ENCODE data around the gene TCF7L1.
"Not testable (repeated sequence)": the region's sequence is repeated elsewhere in the genome, so short reads cannot be mapped to it uniquely, and the experiment has no call there.

TCF7L1 gene

DNA sequence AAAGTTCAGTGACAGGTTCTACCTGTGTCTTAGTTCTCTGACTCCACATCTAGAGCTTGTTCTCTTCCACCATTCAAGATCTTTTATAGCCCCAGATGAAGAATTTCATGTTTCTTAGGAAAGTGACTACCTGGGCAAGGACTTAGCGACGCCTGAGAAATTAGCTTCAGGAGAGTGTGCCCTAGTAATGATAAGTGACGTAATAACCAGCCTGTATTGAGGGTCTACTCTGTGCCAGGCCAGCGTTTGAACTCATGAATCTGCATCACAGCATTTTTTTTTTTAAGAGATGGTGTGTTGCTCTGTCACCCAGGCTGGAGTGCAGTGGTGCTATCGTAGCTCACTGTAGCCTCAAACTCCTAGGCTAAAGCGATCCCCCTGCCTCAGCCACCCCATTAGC is 51.8 kb downstream of the TCF7L1 start:
- no peak for DNase-seq (ENCODE audit: low spot score)

GRCh38 chr2:85185431-85185940 is 52.3 kb downstream of the TCF7L1 start:
- DNase-seq (ENCODE audit: low spot score): no peak

DNA sequence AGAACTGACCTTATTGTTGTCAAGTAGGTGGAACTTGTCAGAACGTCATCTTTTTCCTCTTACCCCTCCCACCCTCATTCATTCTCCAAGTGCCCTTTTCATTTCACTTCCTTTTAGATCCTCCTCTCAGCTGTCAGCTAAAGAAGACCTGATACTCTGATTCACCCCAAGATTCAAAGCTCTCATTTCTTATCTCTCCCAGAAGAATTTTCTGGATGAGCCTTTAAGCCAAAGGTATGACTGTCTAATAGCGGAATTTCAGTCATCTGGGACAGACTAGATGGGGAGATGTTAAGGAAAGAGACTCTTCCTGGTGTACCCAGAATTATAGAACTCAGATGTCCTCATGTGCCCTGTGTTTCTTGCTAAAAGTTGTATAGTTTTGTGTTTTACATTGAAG is 53.9 kb downstream of the TCF7L1 start:
- DNase-seq (ENCODE audit: low spot score): no peak

DNA sequence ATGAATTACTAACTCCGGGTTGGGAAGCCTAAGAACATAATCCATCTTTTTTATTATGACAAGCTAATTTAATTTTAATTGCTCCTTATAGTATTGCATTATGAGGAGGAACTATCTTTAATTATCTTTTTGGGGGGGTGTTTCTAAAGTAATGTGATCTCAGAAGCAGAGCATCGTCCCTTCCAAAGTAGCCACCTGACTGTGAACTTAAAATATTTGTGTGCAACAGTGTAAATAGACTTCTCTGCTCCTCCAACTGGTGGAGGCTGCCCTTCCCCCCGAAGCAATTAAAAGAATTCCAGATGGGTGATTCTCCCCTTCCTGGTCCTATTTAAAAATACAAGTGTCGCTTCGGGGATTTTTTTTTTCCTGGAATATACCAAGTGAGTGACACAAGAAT is 55.7 kb downstream of the TCF7L1 start:
- no peak for DNase-seq (ENCODE audit: low spot score)

DNA sequence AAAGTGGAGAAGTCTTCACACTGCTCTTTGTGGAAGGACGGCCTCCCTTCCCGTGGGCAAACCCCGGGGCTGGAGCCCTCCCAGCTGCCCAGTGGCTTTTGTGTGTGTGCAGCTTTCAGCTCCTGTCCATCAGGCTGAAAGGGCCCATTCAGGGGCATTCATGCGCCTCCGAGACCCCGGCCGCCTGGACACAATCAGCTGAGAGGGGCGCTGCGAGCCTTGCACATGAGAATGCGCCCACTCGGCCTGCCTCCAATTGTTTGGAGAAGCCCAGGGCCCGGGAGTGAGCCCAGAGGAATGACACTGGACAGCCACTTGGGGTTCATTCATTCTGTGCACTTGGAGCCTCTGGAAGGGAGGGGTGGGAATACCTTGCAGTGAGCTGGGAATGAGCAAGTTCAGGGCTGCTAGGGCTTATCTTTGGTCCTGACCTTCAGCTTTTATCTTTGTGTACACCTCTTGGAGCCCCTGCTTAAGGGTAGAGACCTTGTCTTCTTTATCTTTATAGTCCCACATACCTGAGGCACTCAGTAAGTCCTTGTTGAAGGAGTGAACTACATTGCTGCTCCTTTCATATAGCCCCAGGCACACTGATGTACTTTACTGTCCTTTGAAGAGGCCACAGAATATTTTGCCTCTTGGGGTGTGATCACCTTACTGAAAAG is 56.5 kb downstream of the TCF7L1 start:
- DNase-seq (ENCODE audit: low spot score): no peak

GRCh38 chr2:85191157-85191556 is 58.0 kb downstream of the TCF7L1 start:
- DNase-seq (ENCODE audit: low spot score): no peak

DNA sequence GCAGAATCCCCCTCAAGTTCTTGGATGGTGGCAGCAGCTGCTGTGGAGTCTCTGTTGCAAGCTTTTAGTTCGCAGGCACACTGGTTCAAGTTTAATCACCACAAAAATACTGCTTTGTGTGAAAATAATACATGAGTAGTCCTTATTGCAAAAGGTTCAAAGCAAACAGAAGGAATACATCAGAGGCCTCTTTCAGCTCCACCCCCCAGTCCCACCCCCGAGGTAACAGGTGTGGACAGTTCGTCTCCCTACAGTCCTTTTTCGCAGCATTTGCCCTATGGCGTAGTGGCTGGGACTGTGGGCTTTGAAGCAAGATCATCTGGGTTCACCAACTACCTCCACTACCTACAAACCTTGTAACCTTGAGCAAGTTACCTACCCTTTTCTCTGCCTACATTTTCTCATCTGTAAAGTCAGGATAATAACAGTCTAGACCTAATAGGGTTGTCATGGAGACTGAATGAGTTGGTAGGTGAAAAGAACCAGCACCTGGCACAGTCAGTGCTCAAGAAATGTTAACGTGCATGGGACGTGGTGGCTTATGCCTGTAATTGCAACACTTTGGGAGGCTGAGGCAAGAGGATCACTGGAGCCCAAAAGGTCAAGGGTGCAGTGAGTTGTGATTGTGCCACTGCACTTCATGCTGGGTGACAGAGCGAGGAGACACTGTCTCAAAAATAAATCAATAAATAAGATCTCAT is 61.7 kb downstream of the TCF7L1 start:
- DNase-seq (ENCODE audit: low spot score): no peak

GRCh38 chr2:85195956-85196355 is 62.8 kb downstream of the TCF7L1 start:
- DNase-seq (ENCODE audit: low spot score): no peak

DNA sequence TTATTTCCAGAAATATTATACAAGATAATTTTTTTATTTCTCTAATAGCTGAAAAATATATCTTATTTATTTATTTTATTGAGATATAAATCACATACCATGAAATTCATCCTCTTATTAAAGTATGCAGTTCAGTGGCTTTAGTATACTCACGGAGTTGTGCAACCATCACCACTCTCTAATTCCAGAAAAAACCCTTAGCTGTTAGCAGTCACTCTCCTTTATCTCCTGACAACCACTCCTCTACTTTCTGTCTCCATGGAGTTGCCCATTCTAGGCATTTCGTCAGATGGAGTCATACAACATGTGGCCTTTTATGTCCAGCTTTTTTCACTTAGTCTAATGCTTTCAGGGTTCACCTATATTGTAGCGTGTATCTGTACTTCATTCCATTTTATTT is 66.5 kb downstream of the TCF7L1 start:
- DNase-seq (ENCODE audit: low spot score): no peak

- DNase-seq (ENCODE audit: low spot score): no peak
Measured at GRCh38 chr2:85209887-85210286, 76.7 kb downstream of the TCF7L1 start.

DNA sequence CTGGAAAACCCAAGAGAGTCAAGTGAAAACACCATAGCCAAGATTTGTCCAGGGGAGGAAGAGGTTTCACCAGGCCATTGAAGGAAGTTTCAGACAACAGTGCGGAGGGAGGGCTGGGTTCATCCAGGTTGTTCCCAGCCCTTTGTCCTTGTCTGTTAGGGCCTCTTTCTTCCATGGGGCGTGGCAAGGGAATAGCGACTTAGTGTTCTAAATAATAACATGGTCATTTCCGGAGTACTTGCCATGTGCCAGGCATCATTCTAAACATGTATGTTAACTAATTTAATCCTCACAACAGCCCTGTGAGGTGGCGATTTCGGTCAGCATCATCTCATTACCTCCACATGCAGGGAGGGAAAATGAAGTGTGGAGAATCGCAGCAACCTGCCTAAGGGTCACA is 77.3 kb downstream of the TCF7L1 start:
- DNase-seq (ENCODE audit: low spot score): no peak

- DNase-seq (ENCODE audit: low spot score): not testable (repeated sequence)
Measured at GRCh38 chr2:85211606-85212005, 78.4 kb downstream of the TCF7L1 start.

DNA sequence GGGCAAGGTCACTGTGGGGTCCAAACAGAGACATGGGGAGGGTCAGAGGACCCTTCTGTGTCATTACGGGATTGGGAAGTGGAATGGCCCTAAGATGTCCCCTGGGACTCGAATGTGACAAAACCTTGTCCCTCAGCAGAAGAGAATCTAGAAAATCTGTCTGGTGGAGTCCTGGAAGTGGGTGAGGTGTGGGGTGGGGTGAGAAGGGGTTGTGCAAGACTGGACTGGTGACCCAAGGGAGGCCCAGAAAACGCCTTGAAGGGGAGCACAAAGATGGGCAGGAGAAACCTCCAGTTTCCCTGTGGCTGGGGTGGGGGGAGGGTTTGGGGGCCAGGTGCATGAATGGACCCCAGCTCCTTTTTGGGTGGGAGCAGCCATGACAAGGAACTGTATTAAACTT is 79.6 kb downstream of the TCF7L1 start:
- no peak for DNase-seq (ENCODE audit: low spot score)

DNA sequence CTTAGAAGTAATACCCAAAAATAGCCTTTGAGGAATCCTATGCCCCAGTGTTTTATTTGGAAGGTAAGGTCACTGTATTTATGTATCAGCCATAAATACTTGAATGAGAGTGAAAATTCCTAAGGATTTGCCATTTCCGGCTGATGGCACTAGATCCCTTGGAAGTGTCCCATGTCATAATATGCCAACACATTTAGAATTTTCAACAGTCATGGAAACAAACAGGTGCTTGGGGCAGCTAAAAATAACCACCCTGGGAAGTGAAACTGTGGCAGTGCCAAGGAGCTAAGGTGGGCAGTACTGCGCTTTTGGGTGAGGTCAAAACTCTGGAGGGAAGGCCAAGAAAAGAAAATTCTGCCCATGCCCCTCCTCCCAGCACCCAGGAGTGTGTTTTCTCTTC is 80.2 kb downstream of the TCF7L1 start:
- no peak for DNase-seq (ENCODE audit: low spot score)

DNA sequence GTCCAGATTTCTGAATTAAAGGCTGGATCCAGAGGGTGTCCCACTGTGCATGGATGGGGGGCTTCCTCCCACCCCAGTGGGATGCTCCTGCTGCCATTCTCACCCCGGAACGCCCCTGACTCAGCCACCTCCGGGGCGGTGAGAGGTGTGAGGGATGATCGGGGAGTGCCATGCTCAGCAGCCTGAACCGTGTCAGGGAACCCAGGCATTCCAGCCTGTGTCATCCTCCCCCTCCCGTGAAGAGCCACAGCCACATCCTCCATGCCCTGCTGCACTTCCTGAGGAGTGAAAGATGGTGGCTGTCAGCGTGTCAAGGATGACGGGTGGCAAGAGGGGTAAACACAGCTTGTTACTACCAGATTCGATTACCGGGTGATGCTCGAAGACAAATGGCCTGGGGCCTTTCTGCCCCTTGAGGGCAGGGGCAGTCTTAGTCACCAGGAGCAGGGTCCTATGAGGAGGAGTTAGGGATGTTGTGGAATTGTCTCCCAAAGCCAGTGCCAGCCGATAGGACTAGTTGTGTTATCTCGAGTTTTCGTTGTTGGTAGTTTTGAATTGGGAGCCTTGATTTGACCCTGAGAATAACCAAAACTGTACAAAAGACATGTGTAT is 80.8 kb downstream of the TCF7L1 start:
- DNase-seq (ENCODE audit: low spot score): no peak

DNA sequence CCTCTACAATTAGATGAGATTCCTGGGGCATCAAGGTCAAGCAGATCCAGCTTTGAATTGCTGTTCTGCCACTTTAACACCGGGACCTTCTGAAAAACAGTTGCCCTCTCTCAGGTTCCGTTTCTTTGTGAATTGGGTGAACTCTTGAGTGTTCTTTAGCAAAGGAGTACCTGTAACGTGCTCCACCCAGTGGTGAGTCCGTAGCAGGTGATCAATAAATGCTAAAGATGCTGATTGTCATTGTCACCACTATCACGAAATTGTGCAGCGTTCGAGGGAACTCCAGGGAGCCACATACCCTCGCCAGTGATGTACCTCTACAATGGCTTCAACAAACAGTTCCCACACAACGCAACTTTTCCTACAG is 81.9 kb downstream of the TCF7L1 start:
- DNase-seq (ENCODE audit: low spot score): no peak

DNA sequence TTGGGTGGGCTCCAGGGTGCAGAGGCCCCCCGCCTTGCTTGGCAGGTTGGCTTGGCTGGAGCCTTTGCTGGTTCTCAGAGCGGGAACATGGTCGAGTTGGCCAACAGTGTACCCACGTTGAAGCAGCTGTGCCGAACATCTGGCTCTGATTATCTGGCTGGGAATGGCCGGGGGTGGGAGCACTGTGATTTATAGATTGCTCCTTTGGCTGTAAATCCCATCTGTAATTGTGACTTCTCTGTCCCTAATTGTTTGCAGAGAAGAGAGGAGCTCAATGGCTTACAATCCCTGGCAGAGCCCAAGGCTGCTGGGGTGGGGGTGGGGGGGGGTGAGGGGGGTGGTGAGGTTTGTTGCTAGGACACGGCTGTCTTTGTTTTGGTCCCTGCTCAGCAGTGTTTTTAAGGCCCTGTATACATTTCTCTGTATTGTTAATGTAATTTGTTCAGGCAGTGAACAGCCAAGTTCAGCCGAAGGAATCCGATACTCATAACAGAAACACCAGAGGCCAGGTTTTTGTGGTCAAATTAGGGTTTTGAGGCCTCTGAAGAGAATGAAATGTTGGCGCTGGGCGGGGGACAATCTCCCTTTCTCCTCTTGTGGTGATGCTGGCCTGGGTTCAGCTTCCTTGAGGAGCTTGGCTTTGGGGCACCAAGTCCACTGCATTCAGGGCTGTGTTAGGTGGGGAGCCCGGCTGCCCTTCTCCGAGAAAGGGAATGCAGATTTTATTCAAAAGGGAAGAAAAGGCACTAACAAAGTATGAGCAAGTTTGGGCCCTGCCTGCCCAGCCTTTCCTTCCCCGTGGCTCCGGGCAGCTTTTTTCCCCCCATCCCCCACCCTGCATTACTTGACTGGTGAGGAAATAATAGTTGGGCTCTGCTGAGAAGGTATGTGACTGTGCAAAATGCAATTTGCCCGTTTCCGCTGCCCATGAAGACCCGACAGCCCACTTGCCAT is 82.5 kb downstream of the TCF7L1 start:
- DNase-seq (ENCODE audit: low spot score): peak; percentile 45

- no peak for DNase-seq (ENCODE audit: low spot score)
Measured at GRCh38 chr2:85216927-85217326, 83.7 kb downstream of the TCF7L1 start.

DNA sequence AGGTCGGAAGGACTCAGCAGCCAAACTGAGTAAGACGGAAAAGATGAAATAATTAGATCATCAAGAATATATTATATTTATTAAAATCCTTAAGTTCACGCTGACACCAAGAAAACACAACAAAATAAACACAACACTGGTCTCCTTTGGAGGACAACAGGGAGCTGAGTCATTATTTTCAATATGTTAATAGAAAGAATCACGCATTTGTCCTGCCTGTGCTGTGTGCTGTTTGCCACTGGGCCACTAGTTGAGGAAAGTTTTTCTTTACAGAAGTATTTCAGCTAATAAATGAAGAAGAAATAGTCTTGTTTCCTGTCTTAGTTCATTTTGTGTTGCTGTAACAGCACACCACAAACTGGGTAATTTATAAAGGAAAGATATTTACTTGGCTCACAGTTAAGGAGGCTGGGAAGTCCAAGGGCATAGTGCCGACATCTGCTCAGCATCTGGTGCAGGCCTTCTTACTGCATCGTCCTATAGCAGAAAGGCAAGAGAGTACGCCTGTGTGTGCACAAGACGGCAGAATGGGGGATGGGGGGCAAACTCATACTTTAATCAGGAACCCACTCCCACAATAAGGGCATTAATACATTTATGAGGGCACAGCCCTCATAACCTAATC is 88.0 kb downstream of the TCF7L1 start:
- no peak for DNase-seq (ENCODE audit: low spot score)

GRCh38 chr2:85222792-85223191 is 89.6 kb downstream of the TCF7L1 start:
- DNase-seq (ENCODE audit: low spot score): no peak

DNA sequence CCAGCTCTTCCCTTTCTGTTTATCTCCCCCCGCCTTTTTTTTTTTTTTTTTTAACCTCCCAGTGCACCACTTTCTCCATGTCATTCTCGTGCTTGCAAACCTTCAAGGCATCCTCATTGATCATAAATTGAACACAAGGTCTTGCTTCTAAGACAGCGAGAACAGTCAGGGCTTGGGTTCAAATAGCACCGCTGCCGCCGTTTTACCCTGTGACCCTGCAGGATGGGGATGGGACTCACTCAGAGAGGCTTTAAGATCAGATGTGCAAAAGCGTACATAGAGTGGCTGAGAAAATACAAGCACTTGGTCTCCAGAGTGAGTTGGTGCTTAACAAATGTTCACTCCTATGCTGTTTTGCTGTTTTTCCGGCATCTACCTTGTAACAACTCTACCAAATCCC is 93.6 kb downstream of the TCF7L1 start:
- DNase-seq (ENCODE audit: low spot score): no peak
